NCI-H146 (cell line): ENCODE results near the gene PREPL.

Experiments
- DNase-seq: peaks from one replicate; lab custom pipeline; 2025; lab: John Stamatoyannopoulos, UW

Gene PREPL

DNA sequence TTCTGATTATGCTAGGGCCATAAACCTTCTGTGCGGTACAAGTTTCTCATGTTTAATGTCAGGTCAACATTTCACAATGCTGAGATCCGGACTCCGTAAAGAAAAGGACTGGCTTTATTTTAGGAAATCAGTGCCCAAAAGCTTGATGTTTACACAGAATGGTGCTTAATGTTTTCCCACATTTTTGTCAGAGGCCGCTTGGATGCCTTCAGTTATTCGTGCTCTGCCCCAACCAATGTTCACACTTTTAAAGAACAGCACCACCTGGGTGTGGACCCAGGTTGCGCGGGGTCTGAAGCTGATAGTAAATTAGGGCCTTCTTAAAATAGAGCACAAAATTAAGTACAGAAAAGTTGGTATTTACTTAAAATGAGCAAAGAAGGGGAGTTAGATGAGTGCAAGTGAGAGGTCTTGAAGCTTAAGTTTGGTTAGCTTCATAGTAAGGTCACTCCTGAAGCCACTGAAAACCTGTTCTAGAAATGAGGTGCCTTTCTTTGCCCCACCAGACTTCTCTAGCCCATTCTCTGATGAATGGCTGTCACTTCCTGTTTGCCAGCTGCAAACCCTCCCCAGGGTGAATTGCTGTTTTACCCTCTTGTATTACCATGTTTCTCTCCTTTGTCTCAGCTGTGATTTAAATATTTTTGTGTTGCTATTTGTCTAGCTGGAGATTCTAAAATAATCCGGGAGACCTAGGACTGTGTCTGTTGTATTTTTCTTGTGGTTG, 65.5 kb downstream of the PREPL start:
- peak; percentile 6 for DNase-seq

DNA sequence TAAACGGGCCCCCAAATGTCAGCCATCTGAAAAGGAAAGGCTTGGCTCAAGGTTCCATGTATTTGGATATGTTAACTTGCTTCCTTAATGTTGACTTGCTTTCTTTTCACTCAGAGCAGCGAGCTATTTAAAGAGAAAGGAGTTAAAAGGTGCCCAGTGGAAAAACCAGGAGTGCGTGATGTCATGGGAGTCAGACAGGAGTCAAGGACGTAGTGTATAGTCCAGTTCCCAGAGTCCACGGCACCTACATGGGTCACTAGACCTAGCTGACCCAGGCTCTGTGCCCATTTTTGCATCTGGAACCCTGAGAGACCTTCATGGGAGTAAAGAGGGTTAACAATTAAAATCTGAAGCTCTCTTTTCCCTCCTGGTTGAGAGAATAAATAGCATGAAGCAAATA, 66.2 kb downstream of the PREPL start:
- no peak for DNase-seq

DNA sequence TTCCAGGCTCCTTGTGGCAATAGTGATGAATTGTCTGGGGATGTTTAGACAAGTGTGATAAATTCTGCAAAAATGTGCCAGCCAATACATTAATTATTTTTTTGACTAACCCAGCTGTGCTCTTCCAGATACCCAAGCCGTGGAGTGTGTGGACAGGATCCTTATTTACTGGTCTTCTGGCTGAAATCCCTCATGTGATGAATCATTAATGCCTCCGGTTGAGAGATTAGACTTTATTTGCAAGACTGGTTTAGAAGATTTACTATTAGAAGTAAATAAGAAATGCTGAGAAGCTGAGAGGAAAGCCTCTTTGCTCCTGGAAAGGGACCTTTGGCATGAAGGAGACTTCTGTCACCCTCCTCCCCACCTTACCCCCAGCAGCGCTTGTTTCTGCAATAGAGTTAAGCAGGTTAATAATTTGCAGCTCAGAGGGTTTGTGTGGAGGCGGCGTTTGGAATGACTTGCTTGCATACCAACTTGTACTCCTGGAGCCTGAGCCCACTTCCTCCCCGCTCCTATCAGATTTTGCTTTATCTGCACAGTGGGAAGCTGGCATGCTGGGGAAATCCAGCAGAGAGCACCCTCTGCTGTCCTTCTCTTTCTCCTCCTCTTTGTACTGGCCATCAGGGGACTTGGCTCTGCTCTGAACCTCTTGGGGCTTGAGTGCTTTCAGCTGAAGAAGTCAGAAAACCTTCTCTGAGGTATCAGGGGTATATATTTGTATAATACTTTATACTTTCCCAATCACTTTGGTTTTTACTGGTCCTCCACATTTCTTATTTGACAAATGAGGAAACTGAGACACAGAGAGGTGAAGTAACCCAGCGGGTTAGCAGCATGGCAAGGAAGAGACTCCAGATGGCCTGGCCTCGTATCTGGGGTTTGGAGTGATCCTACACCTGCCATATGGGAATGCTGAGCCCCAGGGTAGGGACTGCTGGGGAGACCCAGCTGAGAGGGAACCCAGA, 69.7 kb downstream of the PREPL start:
- peak; percentile 79 for DNase-seq

DNA sequence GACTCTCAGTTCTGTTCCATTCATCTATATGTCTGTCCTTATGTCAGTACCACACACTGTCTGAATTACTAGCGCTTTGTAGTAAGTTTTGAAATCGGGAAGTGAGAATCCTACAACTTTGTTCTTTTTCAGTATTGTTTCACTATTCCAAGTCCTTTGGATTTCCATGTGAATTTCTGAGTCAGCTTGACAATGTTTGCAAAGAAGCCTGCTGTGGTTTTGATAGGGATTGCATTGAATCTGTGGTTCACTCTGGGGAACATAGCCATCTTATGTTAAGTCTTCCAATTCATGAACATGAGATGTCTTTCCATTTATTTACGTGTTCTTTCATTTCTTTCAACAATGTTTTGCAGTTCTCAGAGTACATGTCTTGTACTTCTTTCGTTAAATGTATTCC, 71.0 kb downstream of the PREPL start:
- DNase-seq = no peak

DNA sequence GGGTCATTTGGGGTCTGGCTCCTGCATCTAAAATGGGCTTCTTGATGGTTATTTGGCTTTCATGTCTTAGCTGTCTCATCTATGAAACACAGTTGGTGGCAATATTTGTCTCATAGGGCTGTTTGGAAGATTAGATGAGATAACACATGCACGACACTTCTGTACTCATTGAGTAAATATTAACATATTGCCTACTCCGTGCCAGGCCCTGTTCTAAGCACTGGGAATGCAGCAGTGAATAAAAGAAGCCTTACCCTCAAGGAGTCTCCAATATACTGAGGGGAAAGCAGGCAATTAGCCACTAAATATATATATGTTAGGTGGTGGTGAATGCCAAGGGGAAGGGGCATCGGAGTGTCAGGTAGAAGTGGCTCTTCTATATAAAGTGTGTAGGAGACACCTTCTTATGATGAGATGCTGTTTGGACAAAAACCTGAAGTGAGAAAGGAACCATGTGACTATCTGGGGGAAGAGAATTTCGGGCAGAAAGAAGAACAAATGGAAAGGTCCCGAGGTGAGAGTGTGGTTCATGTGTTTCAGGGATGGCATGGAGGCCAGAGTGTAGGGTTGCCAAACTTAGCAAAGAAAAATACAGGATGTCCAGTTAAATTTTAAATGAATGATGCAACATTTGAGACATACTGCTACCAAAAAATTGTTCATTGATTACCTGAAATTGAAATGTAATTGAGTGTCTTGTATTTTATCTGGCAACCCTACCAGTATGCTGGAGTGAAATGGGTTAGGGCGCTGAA, 74.2 kb downstream of the PREPL start:
- no peak for DNase-seq

DNA sequence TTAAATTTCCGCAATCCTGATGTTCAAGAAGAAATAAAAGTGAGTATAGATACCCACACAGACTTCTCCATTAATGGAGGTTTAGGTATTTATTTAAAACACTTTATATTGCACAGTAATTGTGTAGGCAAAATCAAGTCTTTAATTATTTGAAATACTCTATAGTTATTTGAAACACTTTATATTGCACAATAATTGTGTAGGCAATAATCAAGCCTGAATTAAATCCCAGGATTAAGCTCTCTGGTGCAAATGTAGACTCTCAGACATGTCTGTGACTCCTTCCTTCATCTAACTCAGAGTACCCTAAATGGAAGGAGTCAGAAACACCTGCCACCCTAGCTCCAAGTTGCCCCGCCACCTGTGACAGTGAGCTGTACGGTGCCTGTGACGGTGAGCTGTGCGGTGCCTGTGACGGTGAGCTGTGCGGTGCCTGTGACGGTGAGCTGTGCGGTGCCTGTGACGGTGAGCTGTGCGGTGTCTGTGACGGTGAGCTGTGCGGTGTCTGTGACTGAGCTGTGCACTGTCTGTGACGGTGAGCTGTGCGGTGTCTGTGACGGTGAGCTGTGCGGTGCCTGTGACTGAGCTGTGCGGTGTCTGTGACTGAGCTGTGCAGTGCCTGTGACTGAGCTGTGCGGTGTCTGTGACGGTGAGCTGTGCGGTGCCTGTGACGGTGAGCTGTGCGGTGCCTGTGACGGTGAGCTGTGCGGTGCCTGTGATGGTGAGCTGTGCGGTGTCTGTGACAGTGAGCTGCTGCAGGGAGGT, 75.0 kb downstream of the PREPL start:
- no peak for DNase-seq

GRCh38 chr2:44285174-44285573, 76.1 kb downstream of the PREPL start:
- no peak for DNase-seq

- DNase-seq = no peak
These were observed 78.1 kb downstream of the PREPL start for GRCh38 chr2:44283116-44283666.

- DNase-seq = no peak
These were observed 80.4 kb downstream of the PREPL start for GRCh38 chr2:44280869-44281268.

DNA sequence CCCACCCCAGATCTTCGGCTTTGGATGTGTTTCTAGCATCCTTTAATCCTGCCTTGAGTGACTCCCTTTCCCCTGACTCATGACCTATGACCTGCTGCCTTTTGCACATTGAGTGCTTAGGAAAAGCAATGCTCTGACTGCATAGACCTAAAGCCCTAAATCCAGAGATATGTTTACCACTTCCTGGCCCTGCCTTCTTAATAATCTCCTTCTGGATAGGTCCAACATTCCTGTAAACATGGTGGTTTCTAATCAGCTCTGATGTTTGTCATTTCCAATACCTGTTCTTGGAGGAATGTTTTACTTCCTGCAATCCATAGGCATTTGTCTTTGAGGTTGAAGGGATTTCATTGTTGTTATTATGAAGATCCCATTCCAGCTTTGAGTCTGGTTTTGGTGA, 83.8 kb downstream of the PREPL start:
- no peak for DNase-seq

GRCh38 chr2:44275927-44276303, 85.4 kb downstream of the PREPL start:
- no peak for DNase-seq

DNA sequence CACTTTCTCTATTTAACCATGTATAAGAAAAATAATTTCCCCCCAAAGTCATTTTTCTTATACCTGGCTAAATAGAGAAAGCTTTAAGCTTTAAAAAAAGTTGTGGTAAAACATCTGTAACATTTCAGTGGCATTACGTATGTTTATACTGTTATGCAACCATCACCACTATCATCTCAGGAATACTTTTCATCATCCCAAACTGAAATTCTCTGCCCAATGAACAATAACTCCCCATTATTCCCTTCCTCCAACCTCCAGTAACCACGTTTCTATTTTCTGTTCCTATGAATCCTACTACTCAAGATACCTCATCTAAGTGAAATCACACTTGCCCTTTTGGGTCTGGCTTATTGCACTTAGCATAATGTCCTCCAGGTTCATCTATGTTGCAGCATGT, 87.7 kb downstream of the PREPL start:
- DNase-seq = no peak

DNA sequence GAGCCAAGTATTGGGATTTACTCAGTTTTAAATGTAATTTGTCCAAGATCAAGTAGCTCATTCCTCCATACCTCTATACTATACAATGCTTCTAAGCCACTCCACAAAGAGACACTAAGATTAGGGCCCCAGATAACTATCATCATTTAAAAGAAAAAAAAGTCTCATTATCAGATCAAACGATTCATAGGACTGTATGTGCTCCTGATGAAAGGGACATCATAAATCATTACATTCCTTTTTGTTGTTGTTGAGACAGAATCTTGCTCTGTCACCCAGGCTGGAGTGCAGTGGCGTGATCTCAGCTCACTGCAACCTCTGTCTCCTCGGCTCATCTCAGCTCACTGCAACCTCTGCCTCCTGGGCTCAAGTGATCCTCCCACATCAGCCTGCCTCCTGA, 88.2 kb downstream of the PREPL start:
- DNase-seq = no peak

- no peak for DNase-seq
These were observed 90.0 kb downstream of the PREPL start for GRCh38 chr2:44271296-44271695.

- no peak for DNase-seq
These were observed 91.5 kb downstream of the PREPL start for GRCh38 chr2:44269831-44270230.

GRCh38 chr2:44267796-44268648, 93.3 kb downstream of the PREPL start:
- DNase-seq = no peak
